HG03103 (cell line): ENCODE data around the gene MXD3.
"Not testable (repeated sequence)": the region's sequence is repeated elsewhere in the genome, so short reads cannot be mapped to it uniquely, and the experiment has no call there.

Source experiments
- ATAC-seq: cut with Tn5 transposase; IDR thresholded peaks from one replicate; pipeline ENCODE4 v1.9.1; 2021; ENCODE audit warnings: low read depth; ENCODE audit not compliant: unreplicated experiment

The MXD3 gene

GRCh38 chr5:177311723-177312648 lies at the start of gene MXD3:
TSS of gene MXD3 (minus strand) at chr5:177311898. CDS start at chr5:177311830, 68 bp downstream.
- ATAC-seq = peak; percentile 71

- ATAC-seq = not testable (repeated sequence)
These were observed 49.0 kb upstream of the MXD3 start for GRCh38 chr5:177360740-177361139.

GRCh38 chr5:177359860-177360259 lies 48.2 kb upstream of the MXD3 start:
- no peak for ATAC-seq

GRCh38 chr5:177359451-177359851 lies 47.8 kb upstream of the MXD3 start:
- ATAC-seq = no peak

- ATAC-seq = no peak
These were observed 46.7 kb upstream of the MXD3 start for GRCh38 chr5:177358370-177358819.

- ATAC-seq = peak; percentile 89
These were observed 46.0 kb upstream of the MXD3 start, which contains the start of gene RGS14 for GRCh38 chr5:177357459-177358351. TSS of gene RGS14 (plus strand) at chr5:177357924. CDS start at chr5:177358025, 101 bp downstream.

GRCh38 chr5:177357146-177357458 lies 45.4 kb upstream of the MXD3 start:
- ATAC-seq = no peak

- no peak for ATAC-seq
These were observed 45.0 kb upstream of the MXD3 start for GRCh38 chr5:177356746-177357145.

GRCh38 chr5:177355868-177356168 lies 44.1 kb upstream of the MXD3 start:
- ATAC-seq = no peak

- ATAC-seq = no peak
These were observed 43.6 kb upstream of the MXD3 start for GRCh38 chr5:177355162-177355867.

- no peak for ATAC-seq
These were observed 43.0 kb upstream of the MXD3 start for GRCh38 chr5:177354711-177355110.

- no peak for ATAC-seq
These were observed 42.6 kb upstream of the MXD3 start for GRCh38 chr5:177354256-177354655.

GRCh38 chr5:177353093-177353492 lies 41.4 kb upstream of the MXD3 start:
- no peak for ATAC-seq

- ATAC-seq = peak; percentile 95
These were observed 40.0 kb upstream of the MXD3 start, which contains the start of gene LMAN2 for GRCh38 chr5:177351392-177352329. TSS of gene LMAN2 (minus strand) at chr5:177351668. CDS start at chr5:177351647, 21 bp downstream.

- no peak for ATAC-seq
These were observed 39.2 kb upstream of the MXD3 start for GRCh38 chr5:177350776-177351391.

GRCh38 chr5:177349762-177350161 lies 38.1 kb upstream of the MXD3 start:
- ATAC-seq = no peak

GRCh38 chr5:177349362-177349647 lies 37.6 kb upstream of the MXD3 start:
- no peak for ATAC-seq

GRCh38 chr5:177347699-177348098 lies 36.0 kb upstream of the MXD3 start:
- no peak for ATAC-seq

- ATAC-seq = no peak
These were observed 35.1 kb upstream of the MXD3 start for GRCh38 chr5:177346820-177347219.
